HTERT RPE-1 (cell line): ENCODE measurements around the gene PXMP4.

Source experiments
- in situ Hi-C: fragments of 300-500 bp; cut with MboI; formaldehyde crosslinking; loops from 4 replicates; pipeline ENCODE4 v1.14.3; 2020; ENCODE audit warnings: low sequenced_read_pairs

The PXMP4 gene

DNA sequence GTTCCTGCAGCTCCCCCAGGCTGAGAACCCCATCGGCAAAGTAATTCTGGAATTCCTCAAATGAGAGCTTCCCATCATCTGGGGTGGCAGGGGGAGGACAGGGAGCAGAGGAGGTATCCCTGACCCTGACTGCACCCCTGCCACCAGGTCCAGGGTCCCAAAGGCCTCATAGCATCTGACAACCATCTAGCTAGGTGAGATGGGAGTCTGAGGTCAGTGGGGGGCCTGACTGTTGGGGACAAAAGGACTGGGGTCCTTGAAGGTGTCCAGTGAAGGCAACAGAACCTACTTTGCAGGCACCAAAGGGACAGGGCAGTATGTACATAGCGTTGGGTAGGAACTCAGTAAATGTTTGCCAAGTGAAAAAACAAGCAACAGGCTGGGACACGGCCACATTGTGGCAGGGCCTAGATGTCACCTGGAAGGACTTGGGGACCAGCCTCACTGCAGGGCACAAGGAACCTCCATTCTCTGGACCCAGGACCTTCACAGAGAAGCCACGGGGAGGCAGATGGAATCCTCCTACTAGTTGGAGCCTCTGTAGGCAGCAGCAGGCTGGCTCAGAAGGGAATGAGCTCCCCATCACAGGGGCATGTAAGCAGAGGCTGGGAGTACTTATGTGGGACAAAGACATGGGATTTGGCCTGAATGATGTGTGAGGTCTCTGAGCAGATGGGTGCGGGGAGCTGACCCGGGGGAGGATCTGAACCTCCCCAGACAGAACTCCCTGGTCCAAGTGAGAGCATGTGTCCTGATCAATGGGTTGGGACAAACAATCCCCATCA lies 49.2 kb downstream of the PXMP4 start:
- in situ Hi-C loops = no loop called here

DNA sequence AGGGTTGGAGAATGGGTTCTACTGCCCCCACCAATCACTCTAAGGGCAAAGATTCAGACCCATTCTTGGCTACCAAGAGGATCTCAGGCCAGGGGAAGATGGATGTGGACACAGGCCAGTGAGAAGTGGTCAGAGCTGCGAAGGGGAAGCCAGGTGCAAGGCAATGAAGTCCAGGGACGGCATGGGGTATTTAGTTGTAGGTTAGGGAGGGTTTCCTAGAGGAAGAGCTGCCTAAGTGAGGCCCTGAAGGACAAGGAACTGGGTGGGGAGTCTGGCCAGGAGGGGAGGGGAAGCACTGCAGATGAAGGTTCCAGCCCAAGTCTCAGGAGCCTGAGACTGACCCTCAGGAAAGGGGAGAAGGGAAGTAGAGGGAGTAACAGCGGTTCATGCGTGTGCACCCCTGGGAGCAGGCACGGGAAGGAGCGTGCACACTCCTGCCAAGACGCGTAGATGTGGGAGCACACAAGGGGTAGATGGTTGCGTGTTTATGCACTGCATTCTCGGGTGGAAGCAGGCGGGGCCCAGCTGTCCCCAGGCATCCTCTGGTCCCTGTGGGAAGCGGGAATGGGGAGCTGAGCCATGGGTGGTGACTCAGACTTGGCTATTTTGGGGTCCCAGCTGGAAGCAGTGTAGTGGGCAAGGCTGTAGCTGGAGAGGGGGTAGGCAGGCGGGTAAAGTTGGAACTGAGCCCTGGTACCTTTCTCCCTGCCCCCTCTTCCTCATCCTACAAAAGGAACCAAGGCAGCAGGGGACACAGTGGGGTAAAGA lies 50.1 kb downstream of the PXMP4 start:
- in situ Hi-C loops = no loop called here

DNA sequence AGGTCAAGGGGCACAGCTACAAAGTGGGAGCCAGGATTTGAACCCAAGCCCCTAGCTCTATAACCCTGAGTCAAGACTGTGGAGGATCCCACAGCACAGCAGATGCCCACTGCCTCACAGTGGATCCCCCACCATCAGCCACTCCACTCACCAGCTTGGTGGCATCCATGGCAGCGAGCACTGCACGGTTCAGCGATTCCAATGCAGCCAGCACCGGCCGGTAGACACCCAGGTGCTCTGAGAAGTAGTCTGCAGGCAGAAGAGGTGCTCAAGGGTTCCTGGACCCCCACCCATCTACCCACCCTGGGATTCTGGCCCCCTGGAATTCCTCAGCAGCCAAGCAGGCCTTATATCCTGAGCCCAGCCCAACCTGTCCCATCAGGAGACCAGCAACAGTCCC lies 50.9 kb downstream of the PXMP4 start:
- in situ Hi-C loops = no loop called here

DNA sequence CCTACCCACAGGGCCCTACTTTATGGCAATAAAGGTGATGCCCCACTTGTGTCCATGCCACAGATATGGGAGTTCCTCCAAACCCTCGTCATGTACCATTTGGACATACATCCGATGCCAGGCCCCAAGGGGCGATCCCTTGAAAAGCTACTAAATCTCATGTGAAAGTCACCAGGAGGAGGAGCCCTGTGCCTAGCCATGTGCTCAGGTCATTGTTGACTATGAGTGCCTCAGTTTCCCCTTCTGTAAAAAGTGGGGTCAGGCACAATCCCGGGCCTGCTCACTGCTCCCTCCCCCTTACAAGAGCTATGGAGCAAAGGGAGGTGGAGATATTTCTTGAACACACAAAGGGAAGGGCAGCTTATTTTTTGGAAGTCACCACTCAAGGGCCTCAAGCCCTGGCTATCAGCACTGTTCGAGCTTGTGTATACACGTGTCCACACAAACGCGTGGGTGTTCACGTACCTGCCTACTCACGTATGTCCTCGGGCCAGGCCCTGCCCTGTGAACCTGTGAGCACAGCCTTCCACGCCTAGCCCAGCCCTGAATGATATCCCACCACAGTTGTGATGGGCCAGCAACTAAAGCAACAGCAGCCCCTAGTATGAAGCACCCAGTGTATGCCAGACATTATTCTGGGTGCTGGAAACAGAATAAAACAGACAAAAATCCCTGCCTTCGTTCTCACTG lies 51.5 kb downstream of the PXMP4 start:
- in situ Hi-C loops = no loop called here

DNA sequence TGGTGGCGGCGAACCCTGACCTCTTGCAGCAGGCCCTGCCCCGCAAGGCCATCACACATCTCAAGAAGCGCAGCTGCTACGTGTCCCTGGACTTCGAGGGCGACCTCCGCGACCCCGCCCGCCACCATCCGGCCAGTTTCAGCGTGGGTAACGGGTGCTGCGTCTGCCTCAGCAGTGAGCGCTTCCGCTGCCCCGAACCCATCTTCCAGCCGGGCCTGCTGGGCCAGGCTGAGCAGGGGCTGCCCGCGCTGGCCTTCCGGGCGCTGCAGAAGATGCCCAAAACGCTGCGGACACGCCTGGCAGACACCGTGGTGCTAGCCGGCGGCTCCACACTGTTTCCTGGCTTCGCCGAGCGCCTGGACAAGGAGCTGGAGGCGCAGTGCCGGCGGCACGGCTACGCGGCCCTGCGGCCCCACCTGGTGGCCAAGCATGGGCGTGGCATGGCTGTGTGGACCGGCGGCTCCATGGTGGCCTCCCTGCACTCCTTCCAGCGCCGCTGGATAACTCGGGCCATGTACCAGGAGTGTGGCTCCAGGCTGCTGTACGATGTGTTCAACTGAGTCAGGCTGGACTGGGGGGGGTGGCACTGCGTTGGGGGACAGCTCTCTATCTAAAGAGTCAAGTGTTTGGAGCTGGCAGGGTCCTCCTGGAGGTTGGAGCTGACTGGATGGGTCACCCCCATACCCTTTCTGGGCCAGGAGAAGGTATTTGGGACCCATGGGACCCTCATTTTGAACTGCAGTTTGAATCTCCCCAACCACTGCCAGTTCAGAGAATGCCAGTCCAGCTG lies 52.2 kb downstream of the PXMP4 start:
- in situ Hi-C loops = no loop called here

DNA sequence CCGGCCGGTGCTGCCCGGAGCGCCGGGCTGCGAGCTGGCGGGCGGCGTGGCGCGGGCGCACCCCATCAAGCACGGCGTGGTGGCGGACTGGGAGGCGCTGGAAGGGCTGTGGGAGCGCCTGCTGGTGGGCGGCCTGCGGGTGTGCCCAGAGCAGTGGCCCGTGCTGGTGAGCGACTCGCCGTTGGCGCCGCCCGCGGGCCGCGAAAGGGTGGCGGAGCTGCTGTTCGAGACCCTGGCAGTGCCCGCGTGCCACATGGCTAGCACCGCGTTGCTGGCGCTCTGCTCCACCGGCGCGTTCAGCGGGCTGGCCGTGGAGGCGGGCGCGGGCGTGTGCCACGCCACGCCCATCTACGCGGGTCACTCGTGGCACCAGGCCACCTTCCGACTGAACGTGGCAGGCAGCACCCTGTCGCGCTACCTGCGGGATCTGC lies 52.9 kb downstream of the PXMP4 start:
- in situ Hi-C loops = no loop called here

DNA sequence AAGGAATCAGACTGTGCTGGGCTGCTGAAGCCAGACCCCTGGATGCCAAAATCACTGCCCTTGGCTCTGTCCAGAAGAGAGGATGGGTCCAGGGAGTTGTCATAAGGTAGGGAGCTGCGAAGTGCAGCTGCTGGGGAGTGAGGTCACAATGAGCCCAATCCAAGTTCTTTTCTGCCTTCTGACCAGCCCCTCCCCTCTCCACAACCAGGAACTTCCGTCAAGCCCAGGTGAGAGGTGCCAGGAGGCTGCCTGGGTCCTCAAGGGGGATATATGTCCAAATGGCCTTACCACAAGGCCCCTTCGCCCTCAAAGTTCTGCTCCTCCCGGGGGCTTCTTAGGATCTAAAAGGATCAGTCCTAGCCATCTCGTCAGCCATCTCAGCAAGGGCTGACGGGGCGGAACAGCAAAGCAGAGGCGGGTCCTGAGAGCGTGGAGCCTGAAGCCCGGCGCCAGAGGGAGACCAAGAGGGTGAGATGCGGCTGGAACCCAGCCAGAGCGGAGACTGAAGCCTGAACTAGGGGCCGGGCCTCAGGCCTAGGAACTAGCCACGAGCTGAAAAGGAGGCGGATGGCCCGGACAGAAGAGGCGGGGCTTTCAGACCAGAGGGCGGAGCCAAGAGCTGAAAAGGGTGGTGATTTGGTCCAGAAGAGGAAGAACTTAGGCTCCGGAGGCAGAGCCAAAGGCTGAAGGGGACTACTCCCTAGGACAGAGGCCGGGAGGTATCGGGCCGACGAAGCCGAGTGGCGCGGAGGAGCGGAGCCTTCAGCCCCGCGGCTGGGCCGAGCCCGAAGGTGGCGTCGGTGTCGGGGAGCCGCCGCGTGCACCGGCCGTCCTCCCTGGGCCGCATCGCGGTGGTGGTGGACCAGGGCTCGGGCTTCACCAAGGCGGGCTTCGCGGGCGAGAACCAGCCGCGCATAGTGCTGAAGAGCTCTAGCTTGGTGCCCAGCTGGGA lies 53.5 kb downstream of the PXMP4 start, which contains the start of gene ACTL10:
ACTL10 (plus strand) TSS at position 651 of the 952 bp plus-strand sequence. CDS start 555 bp downstream, outside the sequence.
- in situ Hi-C loops = no loop called here

DNA sequence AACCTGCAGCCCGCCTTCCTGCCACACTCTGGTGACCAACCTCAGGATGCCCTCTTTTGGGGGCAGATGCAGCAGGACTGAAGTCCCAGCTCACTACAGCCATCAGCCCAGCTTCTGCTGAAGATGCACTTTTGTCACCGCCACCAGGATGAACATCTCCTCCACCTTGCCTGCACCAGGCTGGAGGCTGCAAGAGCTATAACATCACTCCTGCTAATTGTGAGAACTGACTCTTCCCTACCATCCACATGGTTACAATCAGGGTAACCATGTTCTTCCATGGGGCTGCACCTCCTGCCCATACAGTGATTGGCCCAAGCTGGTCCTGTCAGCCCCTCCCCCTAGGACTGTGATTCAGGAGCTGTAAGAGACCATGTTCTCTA lies 55.4 kb downstream of the PXMP4 start:
- in situ Hi-C loops = no loop called here

DNA sequence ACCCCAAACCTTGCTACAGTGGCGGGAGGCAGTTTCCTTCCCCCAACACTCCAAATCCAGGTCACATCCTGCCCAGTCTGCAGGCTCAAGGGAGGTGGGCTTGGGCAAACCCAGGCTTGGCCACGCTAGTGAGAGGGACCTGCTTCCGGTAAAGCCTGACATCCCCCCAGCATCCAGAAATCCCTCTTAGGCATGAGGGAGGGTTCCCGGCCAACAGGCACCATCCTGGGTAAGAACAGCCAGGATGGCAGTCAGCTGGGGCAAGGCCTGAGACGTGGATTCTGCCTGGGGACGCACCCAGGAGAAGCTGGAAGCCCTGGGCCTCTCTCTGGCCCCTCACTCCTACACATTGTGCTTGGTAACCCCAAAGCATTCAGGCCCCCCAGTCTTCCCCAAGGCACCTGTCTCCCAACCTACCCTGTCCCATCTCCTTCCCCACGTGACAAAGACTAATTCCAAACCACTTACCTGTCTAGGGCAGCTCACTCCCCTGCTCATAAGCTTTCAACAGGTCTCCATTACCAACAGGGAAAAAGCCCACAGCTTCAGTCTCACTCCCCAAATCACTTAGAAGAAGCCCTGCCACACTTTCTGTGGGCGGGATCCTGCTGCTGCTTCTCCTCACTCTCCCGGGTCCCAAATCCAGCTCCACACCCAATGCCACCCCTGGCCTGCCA lies 55.9 kb downstream of the PXMP4 start:
- in situ Hi-C loops = no loop called here

DNA sequence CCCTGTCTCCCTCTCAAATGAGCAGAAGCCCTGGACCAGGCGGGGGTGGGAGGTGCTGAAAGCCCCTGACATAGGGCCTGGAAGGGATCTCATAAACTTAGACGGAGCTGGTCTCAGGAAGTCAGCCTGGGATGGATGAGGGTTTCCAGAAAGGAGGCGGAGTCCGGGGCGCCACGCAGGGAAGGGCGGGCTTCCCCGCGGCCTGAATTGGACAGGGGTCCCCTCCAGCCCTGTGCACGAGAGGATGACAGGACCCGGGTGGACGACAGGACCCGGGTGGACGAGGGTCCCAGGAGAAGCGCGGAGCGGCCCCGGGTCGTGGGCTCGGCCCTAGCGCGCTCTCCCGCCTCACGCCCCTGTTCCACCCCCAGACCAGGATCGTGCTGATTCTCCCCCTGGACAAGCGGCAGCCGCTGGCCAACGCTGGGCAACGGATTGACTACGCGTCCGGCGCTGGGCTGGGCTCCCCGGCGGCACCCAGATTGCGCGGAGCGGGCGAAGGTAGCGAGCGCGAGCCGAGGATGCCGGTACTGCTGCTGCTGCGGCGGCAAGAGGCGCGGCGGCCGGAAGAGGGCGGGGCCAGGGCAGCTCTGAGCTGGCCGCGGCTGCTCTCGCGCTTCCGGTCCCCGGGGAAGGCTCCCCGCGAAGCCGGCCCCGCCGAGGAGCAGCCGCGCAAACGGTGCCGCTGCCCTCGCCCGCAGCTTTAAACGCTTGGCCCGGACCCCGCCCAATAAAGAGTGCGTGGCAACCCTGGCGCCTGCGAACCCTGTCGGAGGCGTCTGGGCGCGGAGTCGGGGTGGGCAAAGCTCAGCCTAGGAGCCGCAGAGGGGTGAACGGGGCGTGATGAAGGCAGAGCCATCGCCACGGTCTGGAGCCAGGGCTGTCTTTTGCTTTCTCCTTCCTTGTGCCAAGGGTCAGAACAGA lies 56.7 kb downstream of the PXMP4 start:
- in situ Hi-C loops = no loop called here

DNA sequence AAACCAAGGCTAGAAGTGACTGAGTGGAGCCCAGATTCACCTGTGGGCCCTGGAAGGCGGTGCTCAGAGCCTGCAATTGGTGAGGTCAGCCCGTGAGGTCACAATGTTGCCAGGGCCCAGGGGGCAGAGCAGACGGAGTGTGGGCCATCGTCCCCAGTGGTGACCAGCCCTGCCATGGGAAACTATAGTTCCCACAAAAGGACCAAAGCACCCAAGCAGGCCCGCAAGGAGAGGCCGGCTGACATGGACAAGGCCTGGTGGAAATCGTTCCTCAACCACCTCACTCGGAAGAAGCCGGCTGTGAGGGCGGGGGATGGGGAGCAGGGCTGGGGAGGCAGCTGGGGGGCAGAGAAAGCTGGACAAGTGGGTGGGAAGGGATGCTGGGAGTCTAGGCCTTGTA lies 57.9 kb downstream of the PXMP4 start, which contains the start of gene C20orf144:
C20orf144 (plus strand) TSS at position 156 of the 400 bp plus-strand sequence; CDS start at position 175, 19 bp downstream.
- in situ Hi-C loops = no loop called here

DNA sequence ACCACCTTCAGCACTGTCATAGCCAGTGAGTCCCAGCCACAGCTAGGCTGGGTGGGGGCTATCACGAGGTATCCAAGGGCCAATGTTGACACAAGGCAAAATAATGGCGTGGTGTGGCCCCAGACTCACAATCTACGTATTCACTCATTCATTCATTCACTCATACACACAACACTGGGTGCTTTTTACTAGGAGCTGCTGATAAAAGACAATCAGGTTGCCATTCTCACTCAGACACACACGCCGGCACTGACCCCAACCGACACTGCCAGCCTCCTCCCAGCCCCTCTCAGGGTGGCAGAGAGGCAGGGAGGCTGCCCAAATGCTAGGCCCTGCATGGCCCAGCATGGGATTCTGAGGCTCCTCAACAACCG lies 59.4 kb downstream of the PXMP4 start:
- in situ Hi-C loops = no loop called here

DNA sequence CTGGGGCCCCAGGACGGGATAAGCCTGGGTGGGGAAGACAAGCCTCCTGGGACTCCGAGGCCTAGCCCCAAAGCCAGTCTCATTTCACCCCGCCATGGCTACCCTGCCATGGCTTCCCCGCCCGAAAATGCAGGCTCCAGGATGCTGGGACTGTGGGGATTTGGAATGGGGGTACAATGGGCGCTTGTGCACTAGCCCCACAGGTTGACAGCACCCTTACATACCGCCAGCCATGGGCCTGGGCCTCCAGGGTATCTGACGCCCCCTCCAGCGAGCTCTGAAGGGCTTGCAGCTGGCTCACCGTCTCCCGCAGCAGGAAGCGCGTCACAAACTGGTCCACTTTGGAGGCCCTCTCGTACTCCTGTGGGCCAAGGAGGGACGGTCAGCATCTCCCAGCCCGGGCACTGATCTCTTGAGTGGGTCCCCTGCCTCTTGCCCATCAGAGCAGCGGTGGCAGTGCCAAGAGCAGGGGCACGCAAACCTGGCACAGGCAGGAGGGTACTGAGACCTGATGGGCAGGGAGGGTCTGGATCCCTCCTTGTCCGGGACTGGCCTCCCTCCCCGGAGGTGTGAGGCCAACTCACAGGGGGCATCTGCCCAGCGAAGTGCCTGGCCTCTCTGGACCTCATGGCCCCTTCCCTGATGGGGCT lies 60.0 kb downstream of the PXMP4 start:
- in situ Hi-C loops = no loop called here

DNA sequence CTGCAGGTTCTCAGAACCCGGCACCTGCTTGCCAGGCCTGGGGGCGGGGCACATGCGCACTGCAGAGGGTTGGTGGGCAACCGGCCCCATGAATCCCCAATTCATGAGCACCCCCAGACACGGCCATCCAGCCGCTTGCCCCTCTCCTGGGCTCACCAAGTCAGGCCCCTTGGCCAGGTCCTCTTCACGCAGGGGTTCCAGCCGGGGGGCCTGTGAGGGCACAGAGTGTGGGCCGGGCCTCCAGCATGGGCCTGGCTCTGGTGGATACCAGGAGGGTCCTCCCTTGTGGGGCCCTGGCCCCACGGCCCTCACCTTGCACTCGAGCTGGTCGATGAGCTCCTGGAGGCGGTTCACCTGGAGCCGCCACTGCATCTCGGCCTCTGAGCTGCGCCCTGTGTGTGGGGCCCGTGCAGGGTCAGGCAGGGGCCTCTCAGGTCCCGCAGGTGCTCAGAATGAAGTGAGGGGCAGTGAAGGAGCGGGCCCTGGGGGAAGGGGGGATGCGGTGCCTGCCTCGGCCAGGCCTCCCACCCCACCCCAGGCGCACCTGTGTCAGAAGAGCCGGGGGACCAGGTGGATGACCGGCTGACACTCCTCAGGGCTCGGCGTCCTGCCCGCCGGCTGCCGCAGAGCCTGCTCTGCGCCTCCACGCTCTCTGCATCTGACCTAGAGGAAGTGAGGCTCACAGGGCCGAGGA lies 60.6 kb downstream of the PXMP4 start:
- in situ Hi-C loops = no loop called here

DNA sequence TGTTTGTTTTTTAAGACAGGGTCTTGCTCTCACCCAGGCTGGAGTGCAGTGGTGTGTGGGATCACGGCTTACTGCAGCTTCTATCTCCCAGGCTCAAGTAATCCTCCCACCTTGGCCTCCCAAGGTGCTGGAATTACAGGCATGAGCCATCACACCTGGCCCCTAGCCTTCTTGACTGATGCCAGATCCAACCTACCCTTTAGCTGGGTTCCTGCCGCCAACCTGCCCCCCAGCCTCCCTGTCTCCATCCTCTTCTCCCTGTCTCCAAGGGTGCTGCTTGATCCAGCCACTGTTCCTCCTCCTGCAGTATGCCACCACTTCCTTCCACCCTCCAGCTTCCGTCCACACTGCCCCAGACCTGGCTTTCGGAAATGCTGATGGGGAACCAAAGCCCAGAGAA lies 61.2 kb downstream of the PXMP4 start:
- in situ Hi-C loops = no loop called here

DNA sequence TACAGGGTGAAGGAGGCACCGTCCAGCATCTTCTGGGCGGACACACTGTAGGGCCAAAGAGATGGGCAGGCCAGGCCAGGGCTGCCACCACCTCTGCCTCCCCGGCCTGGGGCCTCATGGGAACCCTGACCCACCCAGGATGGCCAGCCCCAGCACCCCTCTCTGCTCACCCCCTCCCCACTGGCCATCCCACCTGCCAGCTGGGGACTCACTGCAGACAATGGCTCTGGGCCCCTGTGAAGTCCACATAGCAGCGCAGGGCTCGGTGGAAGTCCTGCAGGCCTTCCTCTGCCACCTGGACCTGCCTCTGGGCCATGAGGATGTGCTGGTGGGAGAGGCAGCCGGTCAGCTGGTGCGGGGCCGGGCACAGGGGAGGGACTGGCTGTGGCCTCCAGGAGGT lies 61.6 kb downstream of the PXMP4 start:
- in situ Hi-C loops = no loop called here

DNA sequence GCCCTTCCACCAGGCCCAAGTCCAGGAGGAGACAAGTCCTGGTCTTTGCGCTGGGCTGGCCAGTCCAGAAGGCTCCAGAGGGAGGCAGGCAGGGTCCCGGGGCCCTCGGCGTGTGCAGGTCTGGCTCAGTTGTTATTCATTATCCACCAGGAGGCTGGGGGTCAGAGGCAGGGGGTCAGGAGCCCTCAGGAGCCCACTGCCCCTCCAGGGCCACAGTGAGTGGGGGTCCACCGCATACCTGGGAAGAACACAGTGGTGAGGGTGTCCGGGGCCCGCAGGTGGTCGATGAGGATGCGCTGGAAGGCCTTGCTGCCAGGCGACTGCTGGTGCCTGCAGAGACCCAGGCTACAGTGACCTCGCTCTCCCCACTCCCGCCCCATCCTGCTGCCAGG lies 62.4 kb downstream of the PXMP4 start:
- in situ Hi-C loops = no loop called here
